Cerebellar nuclear complex (tissue), 1 donor: Measurements from ENCODE around the gene FGG.

Experiments used
- DNase-seq, 2 experiments: peaks; one replicate each; lab custom pipeline; 2025; lab: John Stamatoyannopoulos, UW

The FGG gene

GRCh38 chr4:154612472-154613414, at the start of gene FGG:
Gene FGG, minus strand, starts transcription at chr4:154612656. Its CDS starts 47 bp downstream, at chr4:154612609.
- DNase-seq = no peak

GRCh38 chr4:154660052-154660451, 47.6 kb upstream of the FGG start:
- DNase-seq = no peak

- DNase-seq = no peak
These were observed 46.4 kb upstream of the FGG start for GRCh38 chr4:154658680-154659405.

DNA sequence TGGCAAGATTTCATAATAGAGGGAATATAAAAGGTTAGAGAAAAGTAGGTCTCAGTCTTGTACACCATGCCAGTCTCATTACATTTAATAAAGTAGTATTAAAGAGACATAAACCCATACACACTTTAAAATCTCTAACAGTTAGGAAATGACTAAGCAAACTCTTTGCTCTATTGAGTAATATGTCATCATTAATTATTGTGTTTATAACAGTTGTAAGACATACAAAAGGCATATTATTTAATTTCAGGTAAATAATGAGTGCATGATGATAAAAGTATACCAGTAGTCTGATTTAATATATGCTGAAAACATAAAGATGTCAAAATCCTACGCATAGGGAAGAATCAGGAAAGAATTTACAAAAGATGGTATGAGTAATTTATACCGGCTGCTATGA, 31.0 kb upstream of the FGG start:
- DNase-seq = no peak

DNA sequence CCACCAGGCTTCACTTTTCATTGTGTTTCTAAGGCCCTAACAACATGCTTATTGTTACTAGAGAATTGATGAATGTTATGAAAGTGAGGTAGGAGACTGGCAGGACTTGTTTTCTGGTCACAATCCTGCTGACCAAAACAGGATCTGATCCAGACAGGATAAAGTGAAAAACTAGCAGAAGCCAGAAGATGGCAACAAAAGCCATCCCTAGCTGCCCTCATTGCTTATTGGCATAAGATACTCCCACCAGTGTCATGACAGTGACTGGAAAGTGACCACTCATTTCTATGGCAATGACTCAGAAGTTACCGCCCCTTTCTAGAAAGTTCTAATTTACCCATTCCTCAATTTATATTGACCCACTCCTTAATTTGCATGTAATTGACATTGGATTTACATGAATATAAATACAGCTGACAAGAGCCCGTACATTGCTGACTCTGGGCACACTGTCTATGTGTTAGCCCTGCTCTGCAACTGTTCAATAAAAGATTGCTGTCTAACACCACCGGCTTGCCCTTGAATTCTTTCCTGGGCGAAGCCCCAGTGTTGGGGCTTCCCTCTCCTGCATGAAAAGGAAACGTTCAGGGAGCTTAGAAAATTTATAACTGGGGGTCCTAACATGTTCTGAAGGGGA, 30.0 kb upstream of the FGG start:
- DNase-seq = no peak

DNA sequence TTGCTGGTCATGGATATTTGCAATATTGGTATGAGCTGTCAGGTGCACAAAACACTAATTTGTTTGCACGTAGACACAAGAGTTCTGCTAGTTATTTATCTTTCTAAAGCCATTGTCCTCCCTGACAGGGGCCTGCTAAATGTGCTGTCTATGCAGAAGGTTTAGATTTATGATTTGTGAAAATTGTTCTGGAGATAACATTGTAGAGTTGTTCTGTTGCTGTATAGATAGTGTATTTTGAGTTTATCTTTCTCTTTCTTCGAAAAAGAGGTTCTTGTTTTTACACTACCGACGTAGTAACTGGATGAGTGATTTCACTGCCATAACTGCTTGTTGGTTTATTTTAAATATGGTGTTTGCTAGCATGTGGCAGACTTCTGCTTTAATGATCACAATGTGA, 28.5 kb upstream of the FGG start:
- DNase-seq = no peak

DNA sequence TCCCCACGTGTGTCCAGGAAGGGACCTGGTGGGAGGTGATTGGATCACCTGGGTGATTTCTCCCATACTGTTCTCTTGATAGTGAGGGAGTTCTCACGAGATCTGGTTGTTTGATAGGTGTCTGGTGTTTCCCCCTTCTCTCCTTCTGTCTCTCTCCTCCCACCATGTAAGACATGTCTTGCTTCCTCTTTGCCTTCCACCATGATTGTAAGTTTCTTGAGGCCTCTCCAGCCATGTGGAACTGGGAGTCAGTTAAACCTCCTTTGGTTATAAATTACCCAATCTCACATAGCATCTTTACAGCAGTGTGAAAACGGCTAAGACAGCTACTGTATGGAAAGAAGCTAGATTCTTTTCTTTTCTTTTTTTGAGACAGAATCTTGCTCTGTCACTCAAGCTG, 21.6 kb upstream of the FGG start:
- DNase-seq = no peak

GRCh38 chr4:154631828-154632227, 19.4 kb upstream of the FGG start:
- DNase-seq = no peak

DNA sequence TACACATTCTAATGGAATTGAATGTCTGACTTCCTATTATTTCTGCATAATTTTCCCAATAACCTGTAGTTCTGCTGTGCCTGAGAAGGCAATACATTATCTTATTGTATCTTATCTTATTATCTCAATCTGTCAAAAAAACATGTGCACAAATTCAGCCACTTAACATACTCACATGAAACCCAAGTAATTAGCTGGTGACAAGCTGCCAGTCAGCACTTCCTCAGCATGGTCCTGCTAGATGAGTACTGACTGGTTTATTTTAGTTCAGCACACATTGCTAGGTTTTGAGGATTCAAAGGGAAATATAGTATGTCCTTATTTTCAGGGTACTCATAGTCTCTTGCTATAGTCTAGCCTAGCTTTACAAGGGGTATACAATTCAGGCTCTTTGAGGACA, 17.9 kb upstream of the FGG start:
- no peak for DNase-seq

GRCh38 chr4:154626793-154627484, 14.5 kb upstream of the FGG start:
- no peak for DNase-seq

DNA sequence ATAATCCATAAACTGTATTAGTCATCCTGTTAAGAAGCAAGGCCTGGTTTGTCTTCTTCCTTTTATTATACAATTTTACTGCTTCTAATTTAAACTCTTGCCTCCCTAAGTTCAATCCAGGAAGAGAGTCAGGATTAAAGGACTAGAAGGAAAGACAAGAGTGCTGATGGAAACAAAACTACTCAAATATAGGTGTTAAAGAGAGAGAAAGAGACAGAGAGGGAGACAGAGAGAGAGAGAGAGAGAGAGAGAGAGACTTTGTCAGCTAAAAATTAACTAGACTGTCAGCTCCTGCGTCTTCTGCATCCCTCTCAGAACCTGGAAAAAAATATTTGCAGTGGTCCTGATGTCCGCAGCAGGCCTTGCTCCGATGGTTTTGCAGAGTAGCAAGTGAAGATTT, 13.5 kb upstream of the FGG start:
- DNase-seq = no peak

DNA sequence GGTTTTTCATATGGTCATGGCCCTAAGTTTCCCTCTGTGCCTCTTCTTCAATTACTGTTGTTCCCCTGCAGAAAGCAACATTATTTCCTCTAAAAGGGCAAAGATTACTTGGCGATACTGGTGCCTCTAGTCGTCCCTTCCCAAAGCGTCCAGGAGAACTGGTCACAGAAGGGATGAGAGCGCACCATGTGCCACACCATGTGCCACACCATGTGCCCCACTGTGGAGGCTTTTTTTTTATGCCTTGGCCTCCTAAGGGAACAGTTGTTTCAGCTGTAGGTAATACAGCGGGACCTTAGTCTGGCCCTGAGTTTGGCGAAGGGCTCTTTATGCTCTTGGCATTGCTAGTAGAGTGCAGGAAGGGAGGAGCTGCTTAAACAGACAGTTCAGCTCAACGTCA, 11.5 kb upstream of the FGG start:
- DNase-seq = no peak

DNA sequence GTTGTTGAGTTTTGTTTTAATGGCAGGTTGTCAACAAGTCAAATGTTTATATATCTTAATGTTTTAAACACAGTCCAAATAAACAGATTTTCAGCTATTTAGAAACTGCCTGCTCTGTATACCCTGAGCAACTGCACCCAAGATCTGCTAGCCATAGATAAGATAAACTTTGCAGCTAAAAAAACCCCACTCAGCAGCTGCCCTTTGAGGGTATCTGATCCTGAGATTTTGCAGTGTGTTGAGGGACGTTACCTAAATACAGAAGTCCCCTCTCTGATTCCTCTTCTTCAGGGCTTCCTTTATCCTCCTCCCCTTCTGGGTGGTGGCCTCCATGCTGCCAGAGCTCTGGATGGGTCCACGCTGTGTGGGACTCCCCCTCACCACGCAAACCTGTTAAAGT, 11.0 kb upstream of the FGG start:
- DNase-seq = no peak

DNA sequence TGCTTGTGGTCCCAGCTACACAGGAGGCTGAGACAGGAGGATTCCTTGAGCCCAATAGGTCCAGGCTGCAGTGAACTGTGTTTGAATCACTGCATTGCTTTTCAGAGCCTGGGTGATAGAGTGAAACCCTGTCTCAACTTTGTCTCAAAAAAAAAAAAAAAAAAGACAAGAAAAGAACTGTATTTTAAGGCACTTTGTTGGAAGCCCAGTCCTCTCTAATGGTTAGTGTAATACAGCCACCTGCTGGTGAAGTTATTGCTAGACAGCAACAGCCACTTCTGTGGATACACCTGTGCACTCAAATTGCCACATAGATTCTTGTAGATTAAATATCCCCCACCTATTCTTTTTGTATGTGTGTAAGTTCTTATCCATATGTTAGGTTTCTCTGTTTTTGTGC, 10.1 kb upstream of the FGG start:
- no peak for DNase-seq

- DNase-seq = no peak
These were observed 7.7 kb upstream of the FGG start for GRCh38 chr4:154620111-154620510.

GRCh38 chr4:154618708-154619315, 6.4 kb upstream of the FGG start:
- no peak for DNase-seq

DNA sequence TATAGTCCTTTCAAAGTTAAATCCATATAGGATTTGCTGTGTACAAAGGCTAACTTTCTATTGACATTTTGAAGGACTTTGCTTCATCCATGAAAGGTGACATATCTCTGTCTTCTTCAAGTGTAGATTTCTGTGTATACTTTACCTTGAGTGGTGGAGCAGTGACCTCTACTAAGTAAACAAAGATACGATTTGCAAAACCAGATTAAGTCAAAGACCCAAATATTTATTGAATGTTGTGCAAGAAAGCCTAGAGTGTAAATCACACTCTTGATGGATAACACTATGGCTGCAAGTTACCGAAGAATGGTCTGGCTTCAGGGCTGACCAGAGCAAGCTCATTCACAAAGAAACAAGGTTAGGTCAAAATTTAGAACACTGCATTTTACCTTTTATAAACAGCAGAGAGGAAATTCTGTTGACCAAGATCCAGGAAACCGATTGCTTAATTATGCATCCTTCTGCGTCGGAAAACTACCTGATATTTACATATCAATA, 5.4 kb upstream of the FGG start:
- DNase-seq = no peak

DNA sequence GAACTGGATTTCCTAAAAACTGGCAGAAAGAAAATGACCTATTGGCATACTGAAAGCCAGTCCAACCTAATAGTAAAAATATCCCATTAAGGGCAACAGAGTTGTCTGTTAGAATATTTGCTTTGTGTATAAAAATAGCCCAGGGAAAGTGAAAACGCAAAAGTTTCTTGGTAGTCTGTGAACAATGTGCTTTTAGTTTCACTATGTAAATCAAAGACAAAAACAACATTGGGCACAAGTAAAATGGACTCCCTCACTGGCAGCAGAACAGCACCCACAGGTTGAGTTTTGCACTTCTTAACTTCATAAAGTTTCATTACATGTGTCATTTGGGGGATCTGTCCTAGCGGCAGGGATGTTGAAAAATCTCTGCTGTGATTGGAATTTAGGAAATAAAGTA, 4.3 kb upstream of the FGG start:
- no peak for DNase-seq

GRCh38 chr4:154616287-154616686, 3.8 kb upstream of the FGG start:
- DNase-seq = no peak

DNA sequence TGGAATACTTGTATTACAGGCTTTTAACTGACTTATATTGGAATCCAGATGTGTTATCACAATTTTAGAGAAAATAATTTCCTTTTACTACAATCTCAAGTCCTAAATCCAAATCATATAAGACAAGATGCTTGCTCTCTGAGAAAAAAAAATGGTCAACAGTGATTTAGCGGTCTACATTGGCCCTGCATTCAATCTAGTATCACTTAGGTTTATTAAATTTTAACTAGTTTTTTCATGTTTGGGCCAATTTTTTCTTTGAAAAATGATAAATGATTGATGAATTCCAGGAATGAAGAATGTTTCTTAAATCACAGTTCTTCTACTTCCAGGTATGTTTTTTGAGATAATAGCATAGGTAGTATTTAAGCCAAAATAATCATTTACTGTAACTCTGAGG, 2.8 kb upstream of the FGG start:
- DNase-seq = no peak

- DNase-seq = no peak
These were observed 1.9 kb upstream of the FGG start for GRCh38 chr4:154614306-154614705.

- no peak for DNase-seq
These were observed 623 bp downstream of the FGG start for GRCh38 chr4:154611833-154612232.
